HEK293 (cell line): Measurements from ENCODE around the gene TCOF1.

Source experiments
- CTCF ChIA-PET: fragments of 350-600 bp; formaldehyde crosslinking; extraction: SDS; loops from one replicate; lab custom pipeline; 2021; ENCODE audit warnings: antibody characterized with exemption; lab: Yijun Ruan, JAX
- POLR2A ChIA-PET: fragments of 300-600 bp; formaldehyde crosslinking; extraction: SDS; loops from one replicate; lab custom pipeline; 2020; ENCODE audit warnings: antibody characterized with exemption, inconsistent platforms; lab: Yijun Ruan, JAX
- H3K27ac ChIP-seq: fragments of 200-500 bp; sonication (Bioruptor generic); 2 replicates; pipeline ENCODE4 v1.5.1; 2014; ENCODE audit warnings: low read depth, low read length, control low read depth, inconsistent platforms; ENCODE audit errors: extremely low read depth
- H3K36me3 ChIP-seq, 2 experiments: fragments of 200-500 bp in 1 of 2; sonication (Bioruptor generic) in 1 of 2; 1 replicate in 1 of 2; 2 replicates in 1 of 2; pipeline ENCODE4 v1.5.1; 2014 to 2017; ENCODE audit warnings: inconsistent platforms in 2 of 2, low read length in 2 of 2; ENCODE audit not compliant: control insufficient read depth in 2 of 2, insufficient read depth in 1 of 2
- H3K4me1 ChIP-seq: fragments of 200-500 bp; sonication (Bioruptor generic); 2 replicates; pipeline ENCODE4 v1.5.1; 2014; ENCODE audit warnings: mild to moderate bottlenecking, low read length, inconsistent platforms; ENCODE audit not compliant: control insufficient read depth, insufficient read depth
- H3K4me3 ChIP-seq: 2 replicates; pipeline ENCODE4 v1.5.1; 2011; ENCODE audit warnings: low read depth, mild to moderate bottlenecking, control low read depth, low read length, moderate library complexity
- H3K9me3 ChIP-seq: fragments of 200-500 bp; sonication (Bioruptor generic); 2 replicates; pipeline ENCODE4 v1.5.1; 2014; ENCODE audit warnings: low read depth, low read length, inconsistent platforms; ENCODE audit not compliant: control insufficient read depth, insufficient read depth
- SCRT2 ChIP-seq: fragments of 450-650 bp; formaldehyde crosslinking; IDR thresholded peaks from 2 replicates; pipeline ENCODE4 v1.5.1; 2016; ENCODE audit warnings: missing biosample characterization, missing genetic modification characterization
- YY1 ChIP-seq: fragments of 450-650 bp; formaldehyde crosslinking; IDR thresholded peaks from 2 replicates; pipeline ENCODE4 v1.5.1; 2018; ENCODE audit warnings: missing biosample characterization, missing genetic modification characterization
- ZNF155 ChIP-seq: fragments of 450-650 bp; formaldehyde crosslinking; IDR thresholded peaks from 2 replicates; pipeline ENCODE4 v1.5.1; 2016; ENCODE audit warnings: missing biosample characterization, missing genetic modification characterization
- ZNF26 ChIP-seq: fragments of 450-650 bp; formaldehyde crosslinking; IDR thresholded peaks from 2 replicates; pipeline ENCODE4 v1.5.1; 2016; ENCODE audit warnings: missing biosample characterization, missing genetic modification characterization
- ZNF335 ChIP-seq: fragments of 450-650 bp; formaldehyde crosslinking; conservative IDR thresholded peaks from 2 replicates; pipeline ENCODE4 v1.5.1; 2016; ENCODE audit warnings: missing biosample characterization, missing genetic modification characterization
- ZNF354C ChIP-seq: fragments of 450-650 bp; formaldehyde crosslinking; IDR thresholded peaks from 2 replicates; pipeline ENCODE4 v1.5.1; 2016; ENCODE audit warnings: missing biosample characterization, missing genetic modification characterization, low read depth, borderline replicate concordance
- ZNF416 ChIP-seq: fragments of 450-650 bp; formaldehyde crosslinking; IDR thresholded peaks from 2 replicates; pipeline ENCODE4 v1.5.1; 2016; ENCODE audit warnings: missing biosample characterization, missing genetic modification characterization
- ZNF544 ChIP-seq: fragments of 450-650 bp; formaldehyde crosslinking; IDR thresholded peaks from 2 replicates; pipeline ENCODE4 v1.5.0; 2017; ENCODE audit warnings: missing biosample characterization, missing genetic modification characterization
- ZNF548 ChIP-seq: fragments of 450-650 bp; formaldehyde crosslinking; IDR thresholded peaks from 2 replicates; pipeline ENCODE4 v1.5.1; 2016; ENCODE audit warnings: missing biosample characterization, missing genetic modification characterization
- ZNF571 ChIP-seq: fragments of 450-650 bp; formaldehyde crosslinking; IDR thresholded peaks from 2 replicates; pipeline ENCODE4 v1.5.0; 2017; ENCODE audit warnings: missing biosample characterization, missing genetic modification characterization
- ZNF830 ChIP-seq: fragments of 450-650 bp; IDR thresholded peaks from 2 replicates; pipeline ENCODE4 v1.5.0; 2018; ENCODE audit warnings: missing biosample characterization, missing genetic modification characterization, low read depth, mild to moderate bottlenecking, moderate library complexity
- TF ChIP-seq, protein P1 (sequence below): fragments of 450-650 bp; formaldehyde crosslinking; IDR thresholded peaks from 2 replicates; pipeline ENCODE4 v1.5.1; 2016; ENCODE audit warnings: missing biosample characterization, missing genetic modification characterization
- TF ChIP-seq, protein P2 (sequence below): IDR thresholded peaks from 2 replicates; pipeline ENCODE4 v1.6.1; 2011; ENCODE audit warnings: mild to moderate bottlenecking, low read depth, low read length, borderline replicate concordance
- TF ChIP-seq, protein P3 (sequence below): fragments of 450-650 bp; formaldehyde crosslinking; IDR thresholded peaks from 2 replicates; pipeline ENCODE4 v1.5.1; 2016; ENCODE audit warnings: missing biosample characterization, missing genetic modification characterization
- TF ChIP-seq, protein P4 (sequence below): fragments of 450-650 bp; formaldehyde crosslinking; IDR thresholded peaks from 2 replicates; pipeline ENCODE4 v1.5.1; 2016; ENCODE audit warnings: missing biosample characterization, missing genetic modification characterization, low read depth

Gene TCOF1

DNA sequence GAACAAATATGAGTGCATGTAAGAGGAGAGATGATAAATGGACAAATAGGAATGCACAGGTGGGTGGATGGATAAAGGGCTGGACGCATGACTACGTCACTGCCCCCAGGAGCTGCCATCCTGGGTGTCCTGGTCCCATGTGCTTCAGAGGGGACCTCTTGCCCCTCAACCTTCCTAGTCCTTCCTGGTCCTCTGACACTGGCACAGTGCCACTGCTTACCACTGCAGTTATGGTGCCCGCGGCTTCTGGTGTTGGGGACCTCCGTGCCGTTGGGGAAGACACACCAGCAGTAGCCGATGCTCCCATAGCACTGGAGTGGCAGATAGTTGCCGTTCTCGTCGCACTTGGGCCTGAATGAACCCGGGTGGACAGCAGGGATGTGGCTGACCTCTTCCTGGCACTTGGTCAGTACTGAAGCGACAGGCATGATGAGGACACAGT lies 45.4 kb downstream of the TCOF1 start:
- Histone ChIP-seq H3K36me3 (peaks cover 7 to 54% of the 10 kb centered on the region in 2 experiments), H3K4me3 (no peak overlapping the region)
- peak; percentile 54 for TF ChIP-seq SCRT2 (tag by site-specific recombination)
- TF ChIP-seq ZNF26 (tag by site-specific recombination) = no peak
- TF ChIP-seq, all 188 proteins: peak for 1
- ChIA-PET POLR2A (no interaction called here), CTCF (no interaction called here)
- no peaks in the 10 kb centered on the region for H3K9me3 ChIP-seq
- H3K4me1 ChIP-seq = no peaks in the 10 kb centered on the region; the same call in 1 of the 2 replicates
- H3K27ac ChIP-seq = no peak overlapping the region

DNA sequence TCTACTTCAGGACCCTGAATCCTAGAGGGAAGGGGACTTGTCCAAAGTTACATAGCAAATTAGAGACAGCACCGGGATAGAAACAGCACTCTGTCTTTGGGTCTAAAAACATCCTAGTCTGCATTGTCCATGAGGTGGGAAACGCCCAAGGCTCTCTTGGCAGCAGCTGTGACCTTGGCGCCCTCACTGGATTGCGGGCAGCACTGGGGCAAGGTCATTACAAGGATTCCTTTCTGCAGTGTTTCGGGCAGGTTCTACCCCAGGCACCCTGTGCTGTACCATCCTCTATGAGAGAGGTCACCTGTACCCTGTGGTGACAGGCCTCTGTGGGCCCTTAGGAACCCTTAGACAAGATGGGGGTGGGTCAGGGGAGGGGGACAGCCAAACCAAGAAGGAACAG lies 46.6 kb downstream of the TCOF1 start:
- TF ChIP-seq ZNF544 (tag by site-specific recombination) (no peak), ZNF571 (tag by site-specific recombination) (no peak), YY1 (tag by site-specific recombination) (no peak), ZNF335 (no peak), ZNF354C (no peak), ZNF830 (tag by site-specific recombination) (no peak), ZNF548 (tag by site-specific recombination) (no peak), ZNF416 (tag by site-specific recombination) (no peak), ZNF155 (tag by site-specific recombination) (no peak)
- TF ChIP-seq, protein P1, sequence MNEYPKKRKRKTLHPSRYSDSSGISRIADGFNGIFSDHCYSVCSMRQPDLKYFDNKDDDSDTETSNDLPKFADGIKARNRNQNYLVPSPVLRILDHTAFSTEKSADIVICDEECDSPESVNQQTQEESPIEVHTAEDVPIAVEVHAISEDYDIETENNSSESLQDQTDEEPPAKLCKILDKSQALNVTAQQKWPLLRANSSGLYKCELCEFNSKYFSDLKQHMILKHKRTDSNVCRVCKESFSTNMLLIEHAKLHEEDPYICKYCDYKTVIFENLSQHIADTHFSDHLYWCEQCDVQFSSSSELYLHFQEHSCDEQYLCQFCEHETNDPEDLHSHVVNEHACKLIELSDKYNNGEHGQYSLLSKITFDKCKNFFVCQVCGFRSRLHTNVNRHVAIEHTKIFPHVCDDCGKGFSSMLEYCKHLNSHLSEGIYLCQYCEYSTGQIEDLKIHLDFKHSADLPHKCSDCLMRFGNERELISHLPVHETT (tag by site-specific recombination) = no peak
- TF ChIP-seq, protein P2, sequence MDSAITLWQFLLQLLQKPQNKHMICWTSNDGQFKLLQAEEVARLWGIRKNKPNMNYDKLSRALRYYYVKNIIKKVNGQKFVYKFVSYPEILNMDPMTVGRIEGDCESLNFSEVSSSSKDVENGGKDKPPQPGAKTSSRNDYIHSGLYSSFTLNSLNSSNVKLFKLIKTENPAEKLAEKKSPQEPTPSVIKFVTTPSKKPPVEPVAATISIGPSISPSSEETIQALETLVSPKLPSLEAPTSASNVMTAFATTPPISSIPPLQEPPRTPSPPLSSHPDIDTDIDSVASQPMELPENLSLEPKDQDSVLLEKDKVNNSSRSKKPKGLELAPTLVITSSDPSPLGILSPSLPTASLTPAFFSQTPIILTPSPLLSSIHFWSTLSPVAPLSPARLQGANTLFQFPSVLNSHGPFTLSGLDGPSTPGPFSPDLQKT = no peak
- TF ChIP-seq, protein P3, sequence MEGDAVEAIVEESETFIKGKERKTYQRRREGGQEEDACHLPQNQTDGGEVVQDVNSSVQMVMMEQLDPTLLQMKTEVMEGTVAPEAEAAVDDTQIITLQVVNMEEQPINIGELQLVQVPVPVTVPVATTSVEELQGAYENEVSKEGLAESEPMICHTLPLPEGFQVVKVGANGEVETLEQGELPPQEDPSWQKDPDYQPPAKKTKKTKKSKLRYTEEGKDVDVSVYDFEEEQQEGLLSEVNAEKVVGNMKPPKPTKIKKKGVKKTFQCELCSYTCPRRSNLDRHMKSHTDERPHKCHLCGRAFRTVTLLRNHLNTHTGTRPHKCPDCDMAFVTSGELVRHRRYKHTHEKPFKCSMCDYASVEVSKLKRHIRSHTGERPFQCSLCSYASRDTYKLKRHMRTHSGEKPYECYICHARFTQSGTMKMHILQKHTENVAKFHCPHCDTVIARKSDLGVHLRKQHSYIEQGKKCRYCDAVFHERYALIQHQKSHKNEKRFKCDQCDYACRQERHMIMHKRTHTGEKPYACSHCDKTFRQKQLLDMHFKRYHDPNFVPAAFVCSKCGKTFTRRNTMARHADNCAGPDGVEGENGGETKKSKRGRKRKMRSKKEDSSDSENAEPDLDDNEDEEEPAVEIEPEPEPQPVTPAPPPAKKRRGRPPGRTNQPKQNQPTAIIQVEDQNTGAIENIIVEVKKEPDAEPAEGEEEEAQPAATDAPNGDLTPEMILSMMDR (tag by site-specific recombination) = no peak
- TF ChIP-seq, protein P4, sequence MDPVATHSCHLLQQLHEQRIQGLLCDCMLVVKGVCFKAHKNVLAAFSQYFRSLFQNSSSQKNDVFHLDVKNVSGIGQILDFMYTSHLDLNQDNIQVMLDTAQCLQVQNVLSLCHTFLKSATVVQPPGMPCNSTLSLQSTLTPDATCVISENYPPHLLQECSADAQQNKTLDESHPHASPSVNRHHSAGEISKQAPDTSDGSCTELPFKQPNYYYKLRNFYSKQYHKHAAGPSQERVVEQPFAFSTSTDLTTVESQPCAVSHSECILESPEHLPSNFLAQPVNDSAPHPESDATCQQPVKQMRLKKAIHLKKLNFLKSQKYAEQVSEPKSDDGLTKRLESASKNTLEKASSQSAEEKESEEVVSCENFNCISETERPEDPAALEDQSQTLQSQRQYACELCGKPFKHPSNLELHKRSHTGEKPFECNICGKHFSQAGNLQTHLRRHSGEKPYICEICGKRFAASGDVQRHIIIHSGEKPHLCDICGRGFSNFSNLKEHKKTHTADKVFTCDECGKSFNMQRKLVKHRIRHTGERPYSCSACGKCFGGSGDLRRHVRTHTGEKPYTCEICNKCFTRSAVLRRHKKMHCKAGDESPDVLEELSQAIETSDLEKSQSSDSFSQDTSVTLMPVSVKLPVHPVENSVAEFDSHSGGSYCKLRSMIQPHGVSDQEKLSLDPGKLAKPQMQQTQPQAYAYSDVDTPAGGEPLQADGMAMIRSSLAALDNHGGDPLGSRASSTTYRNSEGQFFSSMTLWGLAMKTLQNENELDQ (tag by site-specific recombination) = no peak
- TF ChIP-seq, all 188 proteins: peak for 0
- H3K4me1 ChIP-seq = no peaks in the 10 kb centered on the region; the same call in 1 of the 2 replicates
- H3K9me3 ChIP-seq = no peaks in the 10 kb centered on the region
- H3K27ac ChIP-seq = no peak overlapping the region
- H3K4me3 ChIP-seq = no peak overlapping the region
- H3K36me3 ChIP-seq = peaks cover 3 to 42% of the 10 kb centered on the region in 2 experiments; a peak in 2 of 3 replicates
- POLR2A ChIA-PET = no interaction called here
- CTCF ChIA-PET = no interaction called here
